SK-N-SH (cell line): ENCODE measurements around the gene CEACAM5.

ENCODE experiments used
- EP300 ChIP-seq, 2 experiments: IDR thresholded peaks; 2 replicates each; pipeline versions ENCODE4 v1.4.0 to v1.6.1; 2012; ENCODE audit warnings: borderline replicate concordance in 1 of 2, low read depth in 1 of 2, low read length in 1 of 2
- EZH2phosphoT487 ChIP-seq: fragments of 200-600 bp; sonication (generic); IDR thresholded peaks from 2 replicates; pipeline ENCODE4 v1.6.1; 2017; ENCODE audit warnings: low read depth, mixed run types, mild to moderate bottlenecking, antibody characterized with exemption, moderate library complexity, borderline replicate concordance
- GABPA ChIP-seq: IDR thresholded peaks from 2 replicates; pipeline ENCODE4 v1.4.0; 2012; ENCODE audit warnings: low read depth, mild to moderate bottlenecking
- NRF1 ChIP-seq: IDR thresholded peaks from 2 replicates; pipeline ENCODE4 v1.6.1; 2012; ENCODE audit warnings: low read depth, mild to moderate bottlenecking, low read length
- RAD21 ChIP-seq: IDR thresholded peaks from 2 replicates; pipeline ENCODE4 v1.6.1; 2012; ENCODE audit warnings: mild to moderate bottlenecking, low read length
- RCOR1 ChIP-seq: fragments of 150-350 bp; IDR thresholded peaks from 2 replicates; pipeline ENCODE4 v1.6.1; 2017; ENCODE audit warnings: antibody characterized with exemption, low read length
- RXRA ChIP-seq: IDR thresholded peaks from 2 replicates; pipeline ENCODE4 v1.4.0; 2012; ENCODE audit warnings: low read depth, mild to moderate bottlenecking, borderline replicate concordance
- SIN3A ChIP-seq: IDR thresholded peaks from 2 replicates; pipeline ENCODE4 v1.6.1; 2012; ENCODE audit warnings: low read depth, mild to moderate bottlenecking, low read length, moderate library complexity, borderline replicate concordance
- SMC3 ChIP-seq: IDR thresholded peaks from 2 replicates; pipeline ENCODE4 v1.6.1; 2012; ENCODE audit warnings: low read depth, low read length, improper control_type of control experiment
- TF ChIP-seq, protein P1 (sequence below): fragments of 200-600 bp; sonication (generic); IDR thresholded peaks from 2 replicates; pipeline ENCODE4 v1.6.1; 2017; ENCODE audit warnings: antibody characterized with exemption, mild to moderate bottlenecking, moderate library complexity
- TF ChIP-seq, protein P2 (sequence below): IDR thresholded peaks from 2 replicates; pipeline ENCODE4 v1.4.0; 2012; ENCODE audit warnings: low read depth

DNA sequence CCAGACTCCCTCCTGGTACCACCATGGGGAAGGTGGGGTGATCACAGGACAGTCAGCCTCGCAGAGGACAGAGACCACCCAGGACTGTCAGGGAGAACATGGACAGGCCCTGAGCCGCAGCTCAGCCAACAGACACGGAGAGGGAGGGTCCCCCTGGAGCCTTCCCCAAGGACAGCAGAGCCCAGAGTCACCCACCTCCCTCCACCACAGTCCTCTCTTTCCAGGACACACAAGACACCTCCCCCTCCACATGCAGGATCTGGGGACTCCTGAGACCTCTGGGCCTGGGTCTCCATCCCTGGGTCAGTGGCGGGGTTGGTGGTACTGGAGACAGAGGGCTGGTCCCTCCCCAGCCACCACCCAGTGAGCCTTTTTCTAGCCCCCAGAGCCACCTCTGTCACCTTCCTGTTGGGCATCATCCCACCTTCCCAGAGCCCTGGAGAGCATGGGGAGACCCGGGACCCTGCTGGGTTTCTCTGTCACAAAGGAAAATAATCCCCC is 505 bp upstream of the CEACAM5 start:
- TF ChIP-seq EP300 (IDR thresholded peaks at IDR 0.05; ENCODE audit: borderline replicate concordance in 1 of 2, low read depth in 1 of 2, low read length in 1 of 2) = no peak
- no peak for TF ChIP-seq SMC3
- TF ChIP-seq NRF1 = no peak
- TF ChIP-seq, protein P1, sequence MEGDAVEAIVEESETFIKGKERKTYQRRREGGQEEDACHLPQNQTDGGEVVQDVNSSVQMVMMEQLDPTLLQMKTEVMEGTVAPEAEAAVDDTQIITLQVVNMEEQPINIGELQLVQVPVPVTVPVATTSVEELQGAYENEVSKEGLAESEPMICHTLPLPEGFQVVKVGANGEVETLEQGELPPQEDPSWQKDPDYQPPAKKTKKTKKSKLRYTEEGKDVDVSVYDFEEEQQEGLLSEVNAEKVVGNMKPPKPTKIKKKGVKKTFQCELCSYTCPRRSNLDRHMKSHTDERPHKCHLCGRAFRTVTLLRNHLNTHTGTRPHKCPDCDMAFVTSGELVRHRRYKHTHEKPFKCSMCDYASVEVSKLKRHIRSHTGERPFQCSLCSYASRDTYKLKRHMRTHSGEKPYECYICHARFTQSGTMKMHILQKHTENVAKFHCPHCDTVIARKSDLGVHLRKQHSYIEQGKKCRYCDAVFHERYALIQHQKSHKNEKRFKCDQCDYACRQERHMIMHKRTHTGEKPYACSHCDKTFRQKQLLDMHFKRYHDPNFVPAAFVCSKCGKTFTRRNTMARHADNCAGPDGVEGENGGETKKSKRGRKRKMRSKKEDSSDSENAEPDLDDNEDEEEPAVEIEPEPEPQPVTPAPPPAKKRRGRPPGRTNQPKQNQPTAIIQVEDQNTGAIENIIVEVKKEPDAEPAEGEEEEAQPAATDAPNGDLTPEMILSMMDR = no peak
- no peak for TF ChIP-seq EZH2phosphoT487
- TF ChIP-seq SIN3A = no peak
- no peak for TF ChIP-seq RAD21
- no peak for TF ChIP-seq RXRA
- no peak for TF ChIP-seq RCOR1
- TF ChIP-seq, protein P2, sequence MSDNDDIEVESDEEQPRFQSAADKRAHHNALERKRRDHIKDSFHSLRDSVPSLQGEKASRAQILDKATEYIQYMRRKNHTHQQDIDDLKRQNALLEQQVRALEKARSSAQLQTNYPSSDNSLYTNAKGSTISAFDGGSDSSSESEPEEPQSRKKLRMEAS = no peak
- TF ChIP-seq GABPA = no peak
